Measurements from ENCODE around the gene ARVCF.

The ARVCF gene

DNA sequence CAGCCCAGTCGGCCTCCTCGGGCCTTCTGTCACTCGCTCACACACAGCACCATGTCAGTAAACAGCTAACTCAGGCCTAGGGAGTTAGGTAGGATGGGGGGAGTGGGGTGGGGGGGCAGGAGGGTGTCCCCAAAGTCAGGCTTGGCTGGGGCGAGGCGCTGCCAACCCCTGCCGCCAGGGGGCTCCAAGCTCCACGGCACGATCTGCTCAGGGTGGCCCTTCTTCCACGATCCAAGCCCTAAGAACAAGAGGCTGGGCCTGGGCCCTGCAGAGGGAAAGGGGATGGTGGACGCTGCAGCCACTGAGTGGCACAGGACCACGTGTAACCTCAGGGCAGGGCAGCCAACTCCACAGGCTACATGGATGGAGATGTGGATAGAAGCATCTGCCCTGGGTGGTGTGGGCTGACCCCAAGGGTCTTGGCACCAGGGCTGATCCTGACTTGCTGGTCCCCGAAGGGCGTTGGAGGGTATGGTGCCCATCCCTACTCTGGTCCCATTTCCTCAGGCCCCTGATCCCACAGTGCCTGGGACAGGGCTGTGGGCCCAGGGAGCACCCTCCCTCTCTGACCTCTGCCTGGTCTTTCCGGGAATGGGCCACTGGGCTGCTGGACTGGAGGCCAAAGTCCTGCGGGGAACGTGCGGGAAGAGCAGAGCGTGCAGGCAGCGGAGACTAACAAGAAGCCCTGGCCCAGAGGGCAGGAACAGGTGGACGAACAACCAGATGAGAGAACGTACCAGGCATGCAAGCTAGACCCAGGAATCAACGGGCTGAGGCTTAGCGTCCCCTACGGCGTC lies 45.9 kb downstream of the ARVCF start:
- peak in 1 of 2 experiments; percentile 39 for DNase-seq

DNA sequence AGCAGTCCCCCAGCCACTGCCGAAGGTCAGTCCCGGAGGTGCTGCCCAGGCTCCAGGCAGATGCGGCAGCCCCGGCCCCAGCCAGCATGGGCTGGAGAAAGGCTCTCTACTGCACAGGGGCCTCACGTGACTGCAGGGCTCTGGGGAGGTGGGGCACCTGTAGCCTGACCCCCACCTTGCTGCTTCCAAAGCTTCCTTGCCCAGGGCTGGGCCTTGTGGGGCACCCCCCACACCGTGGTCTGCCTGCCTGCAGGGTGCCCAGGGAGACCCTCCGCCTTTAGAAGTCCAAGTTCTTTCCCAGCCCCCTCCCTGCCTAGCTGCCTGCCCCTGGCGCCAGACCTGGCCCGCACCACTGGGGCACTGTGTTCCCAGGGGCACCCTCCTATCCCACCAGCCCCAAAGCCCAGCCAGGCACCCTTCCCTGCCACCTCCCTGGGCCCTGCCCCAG lies 46.6 kb downstream of the ARVCF start:
- DNase-seq = no peak

DNA sequence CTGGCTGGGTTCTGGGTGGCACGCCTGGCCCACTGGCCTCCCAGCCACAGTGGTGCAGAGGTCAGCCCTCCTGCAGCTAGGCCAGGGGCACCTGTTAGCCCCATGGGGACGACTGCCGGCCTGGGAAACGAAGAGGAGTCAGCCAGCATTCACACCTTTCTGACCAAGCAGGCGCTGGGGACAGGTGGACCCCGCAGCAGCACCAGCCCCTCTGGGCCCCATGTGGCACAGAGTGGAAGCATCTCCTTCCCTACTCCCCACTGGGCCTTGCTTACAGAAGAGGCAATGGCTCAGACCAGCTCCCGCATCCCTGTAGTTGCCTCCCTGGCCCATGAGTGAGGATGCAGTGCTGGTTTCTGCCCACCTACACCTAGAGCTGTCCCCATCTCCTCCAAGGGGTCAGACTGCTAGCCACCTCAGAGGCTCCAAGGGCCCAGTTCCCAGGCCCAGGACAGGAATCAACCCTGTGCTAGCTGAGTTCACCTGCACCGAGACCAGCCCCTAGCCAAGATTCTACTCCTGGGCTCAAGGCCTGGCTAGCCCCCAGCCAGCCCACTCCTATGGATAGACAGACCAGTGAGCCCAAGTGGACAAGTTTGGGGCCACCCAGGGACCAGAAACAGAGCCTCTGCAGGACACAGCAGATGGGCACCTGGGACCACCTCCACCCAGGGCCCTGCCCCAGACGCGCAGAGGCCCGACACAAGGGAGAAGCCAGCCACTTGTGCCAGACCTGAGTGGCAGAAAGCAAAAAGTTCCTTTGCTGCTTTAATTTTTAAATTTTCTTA lies 47.3 kb downstream of the ARVCF start:
- DNase-seq = no peak

- DNase-seq = no peak
Observed at GRCh38 chr22:19968450-19968891, 48.2 kb downstream of the ARVCF start.

DNA sequence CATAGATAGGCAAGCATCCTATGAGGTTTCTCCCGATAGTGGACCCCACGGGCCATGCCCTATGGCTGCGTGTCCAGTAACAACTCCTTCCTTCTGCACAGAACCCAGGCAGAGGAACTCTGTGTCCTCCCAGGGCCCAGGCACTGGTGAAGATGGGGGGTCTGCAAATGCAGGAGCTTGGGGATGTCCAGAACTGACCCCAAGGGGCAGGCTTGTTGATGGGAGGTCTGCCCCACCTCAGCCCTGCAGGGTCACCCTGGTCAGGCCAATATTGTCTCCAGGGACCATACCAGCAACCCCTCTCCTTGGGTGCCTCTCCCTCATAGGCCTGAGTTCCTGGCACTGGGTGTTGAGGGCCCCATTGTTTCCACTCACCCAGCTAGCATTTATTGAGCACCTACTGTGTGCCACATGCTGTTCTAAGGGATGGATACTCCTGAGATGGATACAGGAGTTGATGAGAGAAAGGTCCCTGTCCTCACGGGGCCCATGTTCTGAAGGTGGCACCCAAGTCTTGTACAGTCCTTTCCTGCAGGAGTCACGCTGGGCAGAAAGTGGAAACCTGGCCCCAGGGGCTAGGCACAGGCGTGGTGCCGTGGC lies 48.7 kb downstream of the ARVCF start:
- no peak for DNase-seq

DNA sequence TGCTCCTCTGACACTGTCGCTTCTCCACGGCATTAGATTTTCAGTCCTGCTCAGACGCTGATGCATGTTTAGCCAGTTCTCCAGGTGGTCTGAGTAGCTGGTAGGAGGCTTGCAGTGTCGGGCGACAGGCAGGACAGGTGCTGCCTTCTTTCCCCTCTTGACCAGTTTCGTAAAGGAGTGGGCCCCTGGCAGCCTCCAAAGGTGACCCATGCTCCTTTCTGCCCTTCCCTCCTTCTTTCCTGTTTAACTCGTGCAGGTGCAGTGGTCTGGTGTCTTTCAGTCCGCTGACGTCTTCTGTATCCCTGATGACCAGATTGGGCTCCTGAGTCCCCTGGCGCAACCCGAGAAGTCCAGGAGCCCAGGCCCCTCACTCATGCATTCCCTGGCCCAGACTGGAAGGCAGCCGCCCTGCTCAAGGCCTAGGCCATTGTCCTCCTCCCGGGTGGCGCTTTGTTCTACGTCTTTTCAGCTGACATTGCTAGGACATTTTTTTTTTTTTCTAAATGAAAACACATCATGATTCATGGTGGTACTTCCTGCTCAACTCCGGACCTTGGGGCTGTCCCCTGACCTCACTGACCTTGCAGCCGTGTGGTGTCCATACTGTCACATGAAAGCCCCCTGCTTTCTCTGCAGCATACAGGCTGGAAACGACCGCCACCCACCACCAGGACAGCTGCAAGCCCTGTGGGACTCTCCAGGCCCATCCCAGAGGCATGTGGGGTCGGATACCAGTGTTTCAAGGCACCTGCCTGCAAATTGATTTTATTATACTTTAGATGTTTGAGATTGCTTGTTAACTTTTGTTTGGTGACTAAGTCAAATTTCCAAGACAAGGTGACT lies 49.5 kb downstream of the ARVCF start:
- DNase-seq = no peak

DNA sequence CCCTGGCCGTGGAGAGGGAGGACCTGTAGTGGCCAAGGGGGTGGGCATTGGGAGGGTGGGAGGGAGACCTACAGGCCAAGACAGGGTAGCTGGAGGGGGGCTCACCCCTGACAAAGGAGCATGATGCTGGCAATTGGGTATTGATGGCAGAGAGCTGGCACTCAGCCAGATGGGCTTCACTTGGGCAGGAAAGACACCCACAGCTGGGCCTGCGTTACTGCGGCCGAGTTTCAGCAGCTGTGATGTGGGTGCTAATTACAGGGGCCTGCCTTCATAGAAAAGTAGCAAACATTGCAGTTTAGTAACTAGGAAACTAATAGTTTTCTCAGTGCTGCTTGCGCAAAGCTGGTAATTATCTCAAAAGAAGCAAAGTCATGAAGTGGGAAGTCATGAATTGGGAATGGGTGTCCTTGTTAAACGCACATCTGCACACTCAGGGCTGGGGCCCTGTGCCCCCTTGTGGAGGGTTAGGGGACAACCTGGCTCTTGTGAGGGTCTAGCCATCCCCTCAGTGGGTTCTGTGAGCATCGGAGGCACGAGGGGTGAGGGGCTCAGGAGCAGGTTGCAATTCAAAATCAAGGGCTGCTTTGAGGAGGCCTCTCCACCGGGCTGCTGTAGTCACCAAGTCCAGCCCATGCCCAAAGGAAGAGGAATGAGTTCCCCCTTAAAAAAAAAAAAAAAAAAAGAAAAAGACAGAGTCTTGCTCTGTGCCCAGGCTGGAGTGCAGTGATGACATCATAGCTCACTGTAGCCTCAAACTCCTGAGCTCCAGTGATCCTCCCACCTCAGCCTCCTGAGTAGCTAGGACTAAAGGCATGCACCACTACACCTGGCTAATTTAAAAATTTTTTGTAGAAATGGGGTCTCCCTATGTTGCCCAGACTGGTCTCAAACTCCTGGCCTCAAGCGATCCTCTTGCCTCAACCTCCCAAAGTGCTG lies 50.6 kb downstream of the ARVCF start:
- DNase-seq = no peak

DNA sequence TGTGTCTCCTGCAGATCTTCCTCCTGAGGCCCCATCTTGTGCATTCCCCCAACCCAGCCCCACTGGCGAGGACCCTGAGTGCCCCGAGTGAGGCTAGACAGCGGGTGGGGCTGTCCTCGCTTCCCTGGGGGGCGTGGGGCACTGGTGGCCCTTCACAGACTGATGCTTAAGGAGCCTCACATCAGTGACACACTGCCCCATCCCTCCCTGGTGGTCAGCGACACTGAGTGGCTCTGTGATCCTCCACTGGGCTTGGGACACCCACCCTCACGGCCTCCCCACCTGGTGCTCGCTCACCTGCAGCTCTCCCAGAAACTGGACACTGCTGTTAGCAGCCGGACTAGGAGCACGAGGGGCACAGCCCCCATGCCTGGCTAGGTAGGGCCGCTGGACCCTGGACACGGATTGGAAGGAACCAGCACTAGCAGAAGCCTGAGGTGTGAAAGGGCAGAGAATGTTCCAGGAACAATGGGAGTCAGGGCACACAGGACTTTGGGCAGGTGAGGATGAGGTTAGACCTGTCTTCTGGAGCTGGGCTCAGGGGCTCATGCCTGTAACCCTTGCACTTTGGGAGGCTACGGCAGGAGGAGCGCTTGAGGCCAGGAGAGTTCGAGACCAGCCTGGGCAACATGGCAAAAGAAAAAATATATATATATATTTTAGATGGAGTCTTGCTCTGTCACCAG lies 51.8 kb downstream of the ARVCF start:
- DNase-seq = no peak

GRCh38 chr22:19963863-19964642 lies 52.6 kb downstream of the ARVCF start:
- no peak for DNase-seq

- DNase-seq = no peak
Observed at GRCh38 chr22:19962909-19963806, 53.5 kb downstream of the ARVCF start.

- DNase-seq = peak in 1 of 2 experiments; percentile 22
Observed at GRCh38 chr22:19962246-19962908, 54.2 kb downstream of the ARVCF start.

- no peak for DNase-seq
Observed at GRCh38 chr22:19961868-19962245, 54.8 kb downstream of the ARVCF start.

DNA sequence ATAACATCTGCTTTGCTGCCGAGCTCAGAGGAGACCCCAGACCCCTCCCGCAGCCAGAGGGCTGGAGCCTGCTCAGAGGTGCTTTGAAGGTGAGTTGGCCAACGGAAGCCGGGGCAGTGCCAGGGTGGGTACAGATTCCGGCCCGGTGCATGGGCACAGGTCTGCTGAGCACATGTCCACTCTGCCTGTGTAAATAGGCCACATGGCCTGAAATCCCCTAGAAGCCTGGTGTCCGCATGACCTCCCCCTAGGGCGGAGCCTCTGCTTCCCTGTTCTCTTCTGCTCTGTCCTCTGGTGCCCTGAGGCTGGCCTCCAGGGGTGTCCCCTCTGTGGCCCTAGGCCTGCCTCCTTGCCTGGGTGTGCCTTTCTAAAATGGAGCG lies 55.4 kb downstream of the ARVCF start:
- no peak for DNase-seq

DNA sequence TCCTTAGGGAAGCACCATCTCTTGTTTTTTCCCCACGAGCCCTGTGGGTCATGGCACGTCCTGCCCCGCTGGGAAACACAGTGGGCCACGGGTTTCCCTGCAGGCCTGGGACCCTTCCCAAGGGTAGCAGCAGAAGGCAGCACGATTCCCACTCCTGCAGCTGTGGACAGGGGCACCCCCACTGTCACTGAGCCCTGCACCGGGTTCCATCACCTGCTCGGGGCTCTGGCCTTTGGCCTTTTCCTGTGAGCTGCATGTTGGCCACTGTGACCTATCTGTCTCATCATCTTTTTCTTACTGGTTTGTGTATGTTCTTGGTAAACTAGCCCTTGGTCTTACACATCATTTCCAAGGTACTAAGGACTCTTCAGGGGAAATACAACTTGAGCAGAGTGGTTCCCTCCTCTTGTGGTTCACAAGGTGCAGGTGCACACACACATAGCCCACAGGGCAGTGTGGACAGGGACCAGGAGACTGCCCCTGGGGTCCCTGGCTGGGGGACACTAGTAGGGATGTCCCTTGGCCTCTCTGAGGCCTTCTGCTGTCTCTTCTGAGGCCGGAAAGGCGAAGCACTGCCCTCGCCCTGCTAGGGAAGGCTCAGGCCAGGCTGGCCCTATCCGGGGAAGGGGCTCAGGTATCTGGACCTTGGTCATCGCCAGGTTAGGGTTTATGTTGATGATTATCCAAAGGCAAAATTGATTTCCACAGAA lies 56.0 kb downstream of the ARVCF start:
- DNase-seq = no peak

- no peak for DNase-seq
Observed at GRCh38 chr22:19959587-19960490, 56.8 kb downstream of the ARVCF start.

- DNase-seq = no peak
Observed at GRCh38 chr22:19959043-19959586, 57.5 kb downstream of the ARVCF start.

All from NCI-H1930 (cell line).